HEK293 (cell line): ENCODE results near the gene GPLD1.

Source experiments
- ZBTB1 ChIP-seq: fragments of 450-650 bp; formaldehyde crosslinking; IDR thresholded peaks from 2 replicates; pipeline ENCODE4 v1.5.1; 2016; ENCODE audit warnings: missing biosample characterization, missing genetic modification characterization
- ZNF214 ChIP-seq: fragments of 450-650 bp; formaldehyde crosslinking; IDR thresholded peaks from 2 replicates; pipeline ENCODE4 v1.5.1; 2017; ENCODE audit warnings: missing biosample characterization, mild to moderate bottlenecking, missing genetic modification characterization, borderline replicate concordance
- ZNF544 ChIP-seq: fragments of 450-650 bp; formaldehyde crosslinking; IDR thresholded peaks from 2 replicates; pipeline ENCODE4 v1.5.0; 2017; ENCODE audit warnings: missing biosample characterization, missing genetic modification characterization
- TF ChIP-seq, protein P1 (sequence below): fragments of 450-650 bp; formaldehyde crosslinking; IDR thresholded peaks from 2 replicates; pipeline ENCODE4 v1.5.1; 2016; ENCODE audit warnings: missing biosample characterization, missing genetic modification characterization
- TF ChIP-seq, protein P2 (sequence below): fragments of 450-650 bp; formaldehyde crosslinking; IDR thresholded peaks from 2 replicates; pipeline ENCODE4 v1.5.1; 2016; ENCODE audit warnings: missing biosample characterization, missing genetic modification characterization
- TF ChIP-seq, protein P3 (sequence below): fragments of 450-650 bp; formaldehyde crosslinking; IDR thresholded peaks from 2 replicates; pipeline ENCODE4 v1.5.1; 2016; ENCODE audit warnings: missing biosample characterization, missing genetic modification characterization
- TF ChIP-seq, protein P4 (sequence below): fragments of 450-650 bp; formaldehyde crosslinking; IDR thresholded peaks from 2 replicates; pipeline ENCODE4 v1.5.1; 2016; ENCODE audit warnings: missing biosample characterization, missing genetic modification characterization, low read depth
- TF ChIP-seq, protein P5 (sequence below): fragments of 450-650 bp; formaldehyde crosslinking; IDR thresholded peaks from 2 replicates; pipeline ENCODE4 v1.5.1; 2016; ENCODE audit warnings: missing biosample characterization, missing genetic modification characterization
- TF ChIP-seq, protein P6 (sequence below): fragments of 450-650 bp; formaldehyde crosslinking; IDR thresholded peaks from 2 replicates; pipeline ENCODE4 v1.5.1; 2017; ENCODE audit warnings: missing biosample characterization, missing genetic modification characterization
- TF ChIP-seq, protein P7 (sequence below): fragments of 450-650 bp; formaldehyde crosslinking; IDR thresholded peaks from 2 replicates; pipeline ENCODE4 v1.5.1; 2017; ENCODE audit warnings: missing biosample characterization, missing genetic modification characterization

DNA sequence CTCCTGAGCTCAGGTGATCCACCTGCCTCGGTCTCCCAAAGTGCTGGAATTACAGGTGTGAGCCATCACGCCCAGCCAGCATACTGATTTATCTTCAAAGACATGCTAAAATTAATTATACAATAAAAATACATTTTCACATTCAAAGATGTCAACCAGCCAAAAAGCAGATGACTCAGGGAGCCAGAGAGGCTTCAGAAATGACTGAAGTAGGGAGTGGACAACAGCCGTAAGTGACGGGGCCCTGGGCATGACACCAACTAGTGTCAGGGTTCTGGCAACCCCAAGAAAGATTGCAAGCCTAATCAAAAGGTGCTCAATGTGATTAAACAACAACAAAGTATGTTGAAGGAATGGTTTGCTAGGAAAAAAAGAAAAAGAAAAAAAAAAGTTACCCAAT, 28.4 kb downstream of the GPLD1 start:
- TF ChIP-seq, protein P1, sequence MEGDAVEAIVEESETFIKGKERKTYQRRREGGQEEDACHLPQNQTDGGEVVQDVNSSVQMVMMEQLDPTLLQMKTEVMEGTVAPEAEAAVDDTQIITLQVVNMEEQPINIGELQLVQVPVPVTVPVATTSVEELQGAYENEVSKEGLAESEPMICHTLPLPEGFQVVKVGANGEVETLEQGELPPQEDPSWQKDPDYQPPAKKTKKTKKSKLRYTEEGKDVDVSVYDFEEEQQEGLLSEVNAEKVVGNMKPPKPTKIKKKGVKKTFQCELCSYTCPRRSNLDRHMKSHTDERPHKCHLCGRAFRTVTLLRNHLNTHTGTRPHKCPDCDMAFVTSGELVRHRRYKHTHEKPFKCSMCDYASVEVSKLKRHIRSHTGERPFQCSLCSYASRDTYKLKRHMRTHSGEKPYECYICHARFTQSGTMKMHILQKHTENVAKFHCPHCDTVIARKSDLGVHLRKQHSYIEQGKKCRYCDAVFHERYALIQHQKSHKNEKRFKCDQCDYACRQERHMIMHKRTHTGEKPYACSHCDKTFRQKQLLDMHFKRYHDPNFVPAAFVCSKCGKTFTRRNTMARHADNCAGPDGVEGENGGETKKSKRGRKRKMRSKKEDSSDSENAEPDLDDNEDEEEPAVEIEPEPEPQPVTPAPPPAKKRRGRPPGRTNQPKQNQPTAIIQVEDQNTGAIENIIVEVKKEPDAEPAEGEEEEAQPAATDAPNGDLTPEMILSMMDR = no peak
- no peak for TF ChIP-seq ZNF214 (tag by site-specific recombination)
- no peak for TF ChIP-seq ZNF544 (tag by site-specific recombination)
- TF ChIP-seq, protein P2, sequence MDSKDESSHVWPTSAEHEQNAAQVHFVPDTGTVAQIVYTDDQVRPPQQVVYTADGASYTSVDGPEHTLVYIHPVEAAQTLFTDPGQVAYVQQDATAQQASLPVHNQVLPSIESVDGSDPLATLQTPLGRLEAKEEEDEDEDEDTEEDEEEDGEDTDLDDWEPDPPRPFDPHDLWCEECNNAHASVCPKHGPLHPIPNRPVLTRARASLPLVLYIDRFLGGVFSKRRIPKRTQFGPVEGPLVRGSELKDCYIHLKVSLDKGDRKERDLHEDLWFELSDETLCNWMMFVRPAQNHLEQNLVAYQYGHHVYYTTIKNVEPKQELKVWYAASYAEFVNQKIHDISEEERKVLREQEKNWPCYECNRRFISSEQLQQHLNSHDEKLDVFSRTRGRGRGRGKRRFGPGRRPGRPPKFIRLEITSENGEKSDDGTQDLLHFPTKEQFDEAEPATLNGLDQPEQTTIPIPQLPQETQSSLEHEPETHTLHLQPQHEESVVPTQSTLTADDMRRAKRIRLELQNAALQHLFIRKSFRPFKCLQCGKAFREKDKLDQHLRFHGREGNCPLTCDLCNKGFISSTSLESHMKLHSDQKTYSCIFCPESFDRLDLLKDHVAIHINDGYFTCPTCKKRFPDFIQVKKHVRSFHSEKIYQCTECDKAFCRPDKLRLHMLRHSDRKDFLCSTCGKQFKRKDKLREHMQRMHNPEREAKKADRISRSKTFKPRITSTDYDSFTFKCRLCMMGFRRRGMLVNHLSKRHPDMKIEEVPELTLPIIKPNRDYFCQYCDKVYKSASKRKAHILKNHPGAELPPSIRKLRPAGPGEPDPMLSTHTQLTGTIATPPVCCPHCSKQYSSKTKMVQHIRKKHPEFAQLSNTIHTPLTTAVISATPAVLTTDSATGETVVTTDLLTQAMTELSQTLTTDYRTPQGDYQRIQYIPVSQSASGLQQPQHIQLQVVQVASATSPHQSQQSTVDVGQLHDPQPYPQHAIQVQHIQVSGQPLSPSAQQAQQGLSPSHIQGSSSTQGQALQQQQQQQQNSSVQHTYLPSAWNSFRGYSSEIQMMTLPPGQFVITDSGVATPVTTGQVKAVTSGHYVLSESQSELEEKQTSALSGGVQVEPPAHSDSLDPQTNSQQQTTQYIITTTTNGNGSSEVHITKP (tag by site-specific recombination) = no peak
- TF ChIP-seq, protein P3, sequence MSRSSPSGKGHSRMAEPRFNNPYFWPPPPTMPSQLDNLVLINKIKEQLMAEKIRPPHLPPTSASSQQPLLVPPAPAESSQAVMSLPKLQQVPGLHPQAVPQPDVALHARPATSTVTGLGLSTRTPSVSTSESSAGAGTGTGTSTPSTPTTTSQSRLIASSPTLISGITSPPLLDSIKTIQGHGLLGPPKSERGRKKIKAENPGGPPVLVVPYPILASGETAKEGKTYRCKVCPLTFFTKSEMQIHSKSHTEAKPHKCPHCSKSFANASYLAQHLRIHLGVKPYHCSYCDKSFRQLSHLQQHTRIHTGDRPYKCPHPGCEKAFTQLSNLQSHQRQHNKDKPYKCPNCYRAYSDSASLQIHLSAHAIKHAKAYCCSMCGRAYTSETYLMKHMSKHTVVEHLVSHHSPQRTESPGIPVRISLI (tag by site-specific recombination) = no peak
- TF ChIP-seq ZBTB1 (tag by site-specific recombination) = no peak
- TF ChIP-seq, protein P4, sequence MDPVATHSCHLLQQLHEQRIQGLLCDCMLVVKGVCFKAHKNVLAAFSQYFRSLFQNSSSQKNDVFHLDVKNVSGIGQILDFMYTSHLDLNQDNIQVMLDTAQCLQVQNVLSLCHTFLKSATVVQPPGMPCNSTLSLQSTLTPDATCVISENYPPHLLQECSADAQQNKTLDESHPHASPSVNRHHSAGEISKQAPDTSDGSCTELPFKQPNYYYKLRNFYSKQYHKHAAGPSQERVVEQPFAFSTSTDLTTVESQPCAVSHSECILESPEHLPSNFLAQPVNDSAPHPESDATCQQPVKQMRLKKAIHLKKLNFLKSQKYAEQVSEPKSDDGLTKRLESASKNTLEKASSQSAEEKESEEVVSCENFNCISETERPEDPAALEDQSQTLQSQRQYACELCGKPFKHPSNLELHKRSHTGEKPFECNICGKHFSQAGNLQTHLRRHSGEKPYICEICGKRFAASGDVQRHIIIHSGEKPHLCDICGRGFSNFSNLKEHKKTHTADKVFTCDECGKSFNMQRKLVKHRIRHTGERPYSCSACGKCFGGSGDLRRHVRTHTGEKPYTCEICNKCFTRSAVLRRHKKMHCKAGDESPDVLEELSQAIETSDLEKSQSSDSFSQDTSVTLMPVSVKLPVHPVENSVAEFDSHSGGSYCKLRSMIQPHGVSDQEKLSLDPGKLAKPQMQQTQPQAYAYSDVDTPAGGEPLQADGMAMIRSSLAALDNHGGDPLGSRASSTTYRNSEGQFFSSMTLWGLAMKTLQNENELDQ (tag by site-specific recombination) = no peak
- TF ChIP-seq, protein P5, sequence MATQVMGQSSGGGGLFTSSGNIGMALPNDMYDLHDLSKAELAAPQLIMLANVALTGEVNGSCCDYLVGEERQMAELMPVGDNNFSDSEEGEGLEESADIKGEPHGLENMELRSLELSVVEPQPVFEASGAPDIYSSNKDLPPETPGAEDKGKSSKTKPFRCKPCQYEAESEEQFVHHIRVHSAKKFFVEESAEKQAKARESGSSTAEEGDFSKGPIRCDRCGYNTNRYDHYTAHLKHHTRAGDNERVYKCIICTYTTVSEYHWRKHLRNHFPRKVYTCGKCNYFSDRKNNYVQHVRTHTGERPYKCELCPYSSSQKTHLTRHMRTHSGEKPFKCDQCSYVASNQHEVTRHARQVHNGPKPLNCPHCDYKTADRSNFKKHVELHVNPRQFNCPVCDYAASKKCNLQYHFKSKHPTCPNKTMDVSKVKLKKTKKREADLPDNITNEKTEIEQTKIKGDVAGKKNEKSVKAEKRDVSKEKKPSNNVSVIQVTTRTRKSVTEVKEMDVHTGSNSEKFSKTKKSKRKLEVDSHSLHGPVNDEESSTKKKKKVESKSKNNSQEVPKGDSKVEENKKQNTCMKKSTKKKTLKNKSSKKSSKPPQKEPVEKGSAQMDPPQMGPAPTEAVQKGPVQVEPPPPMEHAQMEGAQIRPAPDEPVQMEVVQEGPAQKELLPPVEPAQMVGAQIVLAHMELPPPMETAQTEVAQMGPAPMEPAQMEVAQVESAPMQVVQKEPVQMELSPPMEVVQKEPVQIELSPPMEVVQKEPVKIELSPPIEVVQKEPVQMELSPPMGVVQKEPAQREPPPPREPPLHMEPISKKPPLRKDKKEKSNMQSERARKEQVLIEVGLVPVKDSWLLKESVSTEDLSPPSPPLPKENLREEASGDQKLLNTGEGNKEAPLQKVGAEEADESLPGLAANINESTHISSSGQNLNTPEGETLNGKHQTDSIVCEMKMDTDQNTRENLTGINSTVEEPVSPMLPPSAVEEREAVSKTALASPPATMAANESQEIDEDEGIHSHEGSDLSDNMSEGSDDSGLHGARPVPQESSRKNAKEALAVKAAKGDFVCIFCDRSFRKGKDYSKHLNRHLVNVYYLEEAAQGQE (tag by site-specific recombination) = no peak
- TF ChIP-seq, protein P6, sequence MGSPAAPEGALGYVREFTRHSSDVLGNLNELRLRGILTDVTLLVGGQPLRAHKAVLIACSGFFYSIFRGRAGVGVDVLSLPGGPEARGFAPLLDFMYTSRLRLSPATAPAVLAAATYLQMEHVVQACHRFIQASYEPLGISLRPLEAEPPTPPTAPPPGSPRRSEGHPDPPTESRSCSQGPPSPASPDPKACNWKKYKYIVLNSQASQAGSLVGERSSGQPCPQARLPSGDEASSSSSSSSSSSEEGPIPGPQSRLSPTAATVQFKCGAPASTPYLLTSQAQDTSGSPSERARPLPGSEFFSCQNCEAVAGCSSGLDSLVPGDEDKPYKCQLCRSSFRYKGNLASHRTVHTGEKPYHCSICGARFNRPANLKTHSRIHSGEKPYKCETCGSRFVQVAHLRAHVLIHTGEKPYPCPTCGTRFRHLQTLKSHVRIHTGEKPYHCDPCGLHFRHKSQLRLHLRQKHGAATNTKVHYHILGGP (tag by site-specific recombination) = no peak
- TF ChIP-seq, protein P7, sequence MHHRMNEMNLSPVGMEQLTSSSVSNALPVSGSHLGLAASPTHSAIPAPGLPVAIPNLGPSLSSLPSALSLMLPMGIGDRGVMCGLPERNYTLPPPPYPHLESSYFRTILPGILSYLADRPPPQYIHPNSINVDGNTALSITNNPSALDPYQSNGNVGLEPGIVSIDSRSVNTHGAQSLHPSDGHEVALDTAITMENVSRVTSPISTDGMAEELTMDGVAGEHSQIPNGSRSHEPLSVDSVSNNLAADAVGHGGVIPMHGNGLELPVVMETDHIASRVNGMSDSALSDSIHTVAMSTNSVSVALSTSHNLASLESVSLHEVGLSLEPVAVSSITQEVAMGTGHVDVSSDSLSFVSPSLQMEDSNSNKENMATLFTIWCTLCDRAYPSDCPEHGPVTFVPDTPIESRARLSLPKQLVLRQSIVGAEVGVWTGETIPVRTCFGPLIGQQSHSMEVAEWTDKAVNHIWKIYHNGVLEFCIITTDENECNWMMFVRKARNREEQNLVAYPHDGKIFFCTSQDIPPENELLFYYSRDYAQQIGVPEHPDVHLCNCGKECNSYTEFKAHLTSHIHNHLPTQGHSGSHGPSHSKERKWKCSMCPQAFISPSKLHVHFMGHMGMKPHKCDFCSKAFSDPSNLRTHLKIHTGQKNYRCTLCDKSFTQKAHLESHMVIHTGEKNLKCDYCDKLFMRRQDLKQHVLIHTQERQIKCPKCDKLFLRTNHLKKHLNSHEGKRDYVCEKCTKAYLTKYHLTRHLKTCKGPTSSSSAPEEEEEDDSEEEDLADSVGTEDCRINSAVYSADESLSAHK (tag by site-specific recombination) = no peak
